ENCODE measurements around the gene RNU5D-1.
A peak's percentile ranks its signal among the peaks of the same experiment; 100 is the strongest.
"Not testable (repeated sequence)": the region's sequence is repeated elsewhere in the genome, so short reads cannot be mapped to it uniquely, and the experiment has no call there.

The RNU5D-1 gene

DNA sequence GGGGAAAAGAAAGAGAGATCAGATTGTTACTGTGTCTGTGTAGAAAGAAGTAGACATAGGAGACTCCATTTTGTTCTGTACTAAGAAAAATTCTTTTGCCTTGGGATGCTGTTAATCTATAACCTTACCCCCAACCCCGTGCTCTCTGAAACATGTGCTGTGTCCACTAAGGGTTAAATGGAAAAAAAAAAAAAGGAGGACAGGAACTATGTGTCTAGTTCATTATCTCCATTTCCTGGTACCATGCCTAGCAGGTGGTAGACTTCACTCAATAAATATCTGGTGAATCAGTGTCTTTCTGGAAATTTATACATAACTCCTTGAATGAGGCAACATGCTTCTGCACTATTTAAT, 8.0 kb upstream of the RNU5D-1 start:
- DNase-seq; in situ Hi-C loops (cut with HindIII; ENCODE audit: low pct_ligation_motif_present, low pct_unique_long_range_greater_than_20kb, low sequenced_read_pairs): not testable (repeated sequence)

DNA sequence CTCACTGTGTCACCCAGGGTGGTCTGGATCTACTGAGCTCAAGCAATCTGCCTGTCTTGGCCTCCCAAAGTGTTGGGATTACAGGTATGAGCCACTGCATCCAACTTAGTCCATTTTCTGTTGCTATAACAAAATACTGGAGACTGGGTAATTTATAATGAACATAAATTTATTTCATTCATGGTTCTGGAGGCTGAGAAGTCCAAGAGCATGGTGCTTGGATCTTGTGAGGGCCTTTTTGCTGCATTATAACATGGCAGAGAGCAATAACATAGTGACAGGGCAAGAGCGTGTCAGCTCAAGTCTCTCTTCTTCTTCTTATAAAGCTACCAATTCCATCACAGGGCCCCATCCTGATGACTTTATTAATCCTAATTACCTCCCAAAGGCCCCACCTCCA, 5.0 kb upstream of the RNU5D-1 start:
- in situ Hi-C loops (cut with HindIII; ENCODE audit: low pct_ligation_motif_present, low pct_unique_long_range_greater_than_20kb, low sequenced_read_pairs), result no loop called here
- DNase-seq, result no peak

DNA sequence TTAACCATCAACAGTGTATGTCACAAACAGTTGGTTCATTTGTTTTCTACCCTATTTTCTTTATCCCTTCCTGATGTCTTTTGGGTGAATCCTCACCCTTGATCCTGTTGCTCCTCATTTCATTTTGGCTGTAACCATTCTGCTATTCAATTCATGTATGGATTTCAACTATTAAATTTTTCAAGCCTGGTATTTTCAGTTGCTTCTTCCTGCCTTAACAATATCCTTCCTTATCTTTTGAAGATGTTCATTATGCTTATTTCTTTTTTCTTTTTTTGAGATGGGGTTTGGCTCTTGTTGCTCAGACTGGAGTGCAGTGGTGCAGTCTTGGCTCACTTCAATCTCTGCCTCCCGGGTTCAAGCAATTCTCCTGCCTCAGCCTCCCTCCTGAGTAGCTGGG, 2.8 kb upstream of the RNU5D-1 start:
- DNase-seq, result no peak
- in situ Hi-C loops (cut with HindIII; ENCODE audit: low pct_ligation_motif_present, low pct_unique_long_range_greater_than_20kb, low sequenced_read_pairs), result no loop called here

- DNase-seq, result no peak
- in situ Hi-C loops (cut with HindIII; ENCODE audit: low pct_ligation_motif_present, low pct_unique_long_range_greater_than_20kb, low sequenced_read_pairs), result no loop called here
Observed at GRCh38 chr1:44733365-44733764, 2.4 kb upstream of the RNU5D-1 start.

DNA sequence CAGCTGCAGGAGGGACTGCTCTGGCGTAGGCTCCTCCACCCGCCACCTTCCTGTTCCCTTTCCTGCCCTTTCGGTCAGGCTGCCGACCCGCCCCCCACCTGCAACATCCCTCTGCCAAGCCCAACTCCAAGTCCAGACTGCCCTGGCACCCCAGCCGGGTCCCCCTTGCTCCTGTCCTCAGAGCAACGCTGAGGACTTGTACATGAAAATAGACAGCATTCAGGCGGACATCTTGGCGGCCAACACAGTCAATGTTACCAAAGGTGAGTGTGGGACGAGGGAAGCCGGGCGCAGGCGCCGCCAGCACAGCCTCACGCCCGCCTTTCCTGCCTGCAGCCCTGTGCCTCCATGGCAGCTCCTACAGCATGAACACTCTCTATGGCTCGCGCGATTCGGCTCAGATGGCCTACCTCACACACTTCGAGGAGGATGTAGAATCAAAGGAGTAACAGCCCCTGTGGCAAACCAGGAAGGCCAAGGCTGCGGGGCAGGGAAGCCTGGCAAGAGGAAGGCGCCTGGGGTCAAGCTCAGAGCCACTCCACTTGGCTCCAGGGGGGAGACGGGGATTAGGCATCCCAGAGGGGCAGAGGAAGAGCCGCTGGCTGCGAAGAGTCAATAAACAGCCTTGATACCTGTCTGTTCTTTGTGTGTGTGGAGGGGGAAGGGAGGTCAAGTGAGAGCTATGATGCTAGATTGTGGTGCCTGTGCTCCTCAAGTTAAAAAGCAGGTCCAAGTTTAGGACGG, 5.8 kb downstream of the RNU5D-1 start:
- DNase-seq, result no peak

GRCh38 chr1:44724296-44724954, 6.5 kb downstream of the RNU5D-1 start:
- in situ Hi-C loops (cut with HindIII; ENCODE audit: low pct_ligation_motif_present, low pct_unique_long_range_greater_than_20kb, low sequenced_read_pairs), result no loop called here
- no peak for DNase-seq

More for the DNA sequence above, 5.8 kb downstream of the RNU5D-1 start:
- in situ Hi-C loops (cut with HindIII; ENCODE audit: low pct_ligation_motif_present, low pct_unique_long_range_greater_than_20kb, low sequenced_read_pairs), result no loop called here

DNA sequence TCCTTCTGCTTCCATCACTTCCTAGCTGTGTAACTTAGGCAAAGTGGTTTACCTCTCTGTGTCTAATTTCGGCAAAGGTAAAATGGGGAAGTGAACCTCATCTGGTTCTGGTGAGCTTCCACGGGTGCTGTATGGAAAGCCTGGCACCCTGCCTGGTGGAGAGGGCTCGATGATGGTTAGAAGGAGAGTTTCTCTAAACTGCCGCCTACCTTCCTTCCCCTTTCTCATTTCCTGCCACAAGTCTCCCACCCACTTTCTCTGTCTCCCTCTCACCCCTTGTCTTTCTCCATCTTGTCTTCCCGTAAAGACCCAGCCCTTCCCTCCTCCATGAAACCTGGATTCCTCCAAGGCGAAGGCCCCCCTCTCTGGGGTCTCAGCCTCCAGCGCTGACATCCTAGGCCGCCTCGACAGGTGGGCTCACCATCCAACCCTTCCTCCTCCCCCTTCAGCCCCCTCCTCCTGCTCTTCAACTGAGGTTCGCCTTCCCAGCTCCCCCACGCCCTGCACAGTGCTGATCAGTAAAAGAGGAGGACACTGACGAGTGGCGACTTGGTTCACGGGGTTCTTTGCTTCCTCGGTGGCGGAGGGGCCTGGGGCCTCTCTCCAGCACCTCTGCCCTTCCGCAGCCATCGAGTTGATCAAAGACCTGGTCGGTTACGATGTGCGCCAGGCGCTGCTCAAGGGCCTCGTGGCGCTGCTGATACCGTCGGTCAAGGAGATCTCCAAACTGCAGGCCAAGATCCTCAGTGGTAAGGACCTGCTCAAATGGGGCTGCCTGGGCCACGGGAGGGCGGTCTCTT, 7.3 kb downstream of the RNU5D-1 start:
- DNase-seq, result no peak
- in situ Hi-C loops (cut with HindIII; ENCODE audit: low pct_ligation_motif_present, low pct_unique_long_range_greater_than_20kb, low sequenced_read_pairs), result no loop called here

DNA sequence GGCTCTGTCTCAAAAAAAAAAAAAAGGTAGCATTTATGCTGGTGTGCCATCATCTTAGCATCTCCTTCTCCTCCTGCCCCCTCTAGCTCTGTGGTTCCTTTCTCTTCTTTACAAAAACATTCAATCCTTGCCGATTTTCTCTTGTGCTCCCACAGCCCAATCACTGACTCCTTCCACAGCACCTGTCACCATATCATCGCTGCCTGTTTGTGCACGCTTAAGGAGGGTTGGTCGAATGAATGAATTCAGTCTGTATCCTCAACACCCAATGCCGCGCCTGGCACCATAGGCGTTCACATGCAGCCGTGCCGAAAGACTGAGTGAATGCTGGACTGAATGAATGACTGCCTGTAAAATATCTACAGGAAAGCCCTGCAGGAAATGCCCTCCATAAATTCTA, 7.9 kb downstream of the RNU5D-1 start:
- no peak for DNase-seq
- in situ Hi-C loops (cut with HindIII; ENCODE audit: low pct_ligation_motif_present, low pct_unique_long_range_greater_than_20kb, low sequenced_read_pairs), result no loop called here

DNA sequence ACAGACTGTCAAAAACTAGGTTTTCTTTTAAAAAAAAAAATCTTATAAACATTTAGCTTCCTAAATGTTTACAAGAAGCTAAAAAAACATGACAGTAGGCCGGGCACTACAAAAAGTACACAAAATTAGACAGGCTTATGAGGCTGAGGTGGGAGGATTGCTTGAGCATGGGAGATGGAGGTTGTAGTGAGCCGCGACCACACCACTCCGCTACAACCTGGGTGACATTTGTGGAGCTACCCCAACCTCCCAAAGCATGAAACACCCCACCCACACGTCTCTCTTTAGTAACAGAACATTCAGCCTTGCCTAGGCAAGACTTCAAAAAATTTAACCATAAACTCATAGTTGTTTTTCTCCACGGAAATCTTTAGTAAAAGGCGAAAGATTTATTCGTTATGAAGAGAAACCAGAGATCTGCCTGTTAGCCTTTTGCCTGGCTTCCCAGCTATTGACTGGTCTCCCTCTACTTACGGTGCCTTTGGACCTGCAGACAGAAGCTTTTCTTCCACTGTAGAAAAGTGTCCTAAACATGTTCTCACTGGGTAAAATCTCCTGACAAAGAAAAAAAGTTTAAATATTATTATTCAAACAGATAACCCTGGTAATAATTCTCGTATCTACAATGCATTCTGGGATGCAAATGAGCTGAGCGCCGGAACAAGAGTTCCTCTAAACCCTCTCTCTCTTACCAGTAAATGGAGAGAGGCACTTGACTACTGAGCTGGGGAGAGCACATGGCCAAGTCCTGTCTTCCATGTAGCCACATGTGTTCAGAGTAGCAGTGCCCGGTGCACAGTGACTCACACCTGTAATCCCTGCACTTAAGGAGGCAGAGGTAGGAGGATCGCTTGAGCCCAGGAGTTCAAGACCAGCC, 9.2 kb downstream of the RNU5D-1 start:
- peak; percentile 97 for DNase-seq

DNA sequence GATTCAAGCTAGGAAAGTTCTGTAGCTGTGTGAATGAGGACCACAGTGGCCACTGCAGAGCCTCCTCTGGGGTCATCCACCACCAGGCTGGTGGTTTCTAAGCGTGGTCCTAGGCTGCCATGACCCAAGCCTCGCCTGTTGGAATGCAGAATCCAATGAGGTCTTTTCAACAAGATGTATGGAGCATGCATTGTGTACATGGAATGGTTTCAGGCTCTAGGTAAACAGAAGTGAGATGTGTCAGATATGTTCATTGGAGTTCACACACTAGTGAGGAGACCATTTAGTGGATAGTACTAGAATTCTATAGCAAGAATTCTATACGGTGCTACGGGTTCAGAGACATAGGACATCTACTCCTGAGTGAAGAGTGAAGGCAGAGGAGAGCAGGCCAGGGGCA, 10.7 kb downstream of the RNU5D-1 start:
- DNase-seq, result no peak
- in situ Hi-C loops (cut with HindIII; ENCODE audit: low pct_ligation_motif_present, low pct_unique_long_range_greater_than_20kb, low sequenced_read_pairs), result no loop called here

More for the DNA sequence above, 9.2 kb downstream of the RNU5D-1 start:
- in situ Hi-C loops (cut with HindIII; ENCODE audit: low pct_ligation_motif_present, low pct_unique_long_range_greater_than_20kb, low sequenced_read_pairs), result no loop called here

- in situ Hi-C loops (cut with HindIII; ENCODE audit: low pct_ligation_motif_present, low pct_unique_long_range_greater_than_20kb, low sequenced_read_pairs), result no loop called here
- no peak for DNase-seq
Observed at GRCh38 chr1:44719318-44719717, 11.7 kb downstream of the RNU5D-1 start.

GRCh38 chr1:44718091-44718490, 12.9 kb downstream of the RNU5D-1 start:
- DNase-seq, result no peak
- in situ Hi-C loops (cut with HindIII; ENCODE audit: low pct_ligation_motif_present, low pct_unique_long_range_greater_than_20kb, low sequenced_read_pairs), result no loop called here

- in situ Hi-C loops (cut with HindIII; ENCODE audit: low pct_ligation_motif_present, low pct_unique_long_range_greater_than_20kb, low sequenced_read_pairs), result no loop called here
- DNase-seq, result no peak
Observed at GRCh38 chr1:44717653-44718052, 13.3 kb downstream of the RNU5D-1 start.

GRCh38 chr1:44717156-44717555, 13.8 kb downstream of the RNU5D-1 start:
- DNase-seq, result peak; percentile 39
- in situ Hi-C loops (cut with HindIII; ENCODE audit: low pct_ligation_motif_present, low pct_unique_long_range_greater_than_20kb, low sequenced_read_pairs), result no loop called here

- peak; percentile 70 for DNase-seq
- in situ Hi-C loops (cut with HindIII; ENCODE audit: low pct_ligation_motif_present, low pct_unique_long_range_greater_than_20kb, low sequenced_read_pairs), result no loop called here
Observed at GRCh38 chr1:44714944-44715571, 15.9 kb downstream of the RNU5D-1 start.

DNA sequence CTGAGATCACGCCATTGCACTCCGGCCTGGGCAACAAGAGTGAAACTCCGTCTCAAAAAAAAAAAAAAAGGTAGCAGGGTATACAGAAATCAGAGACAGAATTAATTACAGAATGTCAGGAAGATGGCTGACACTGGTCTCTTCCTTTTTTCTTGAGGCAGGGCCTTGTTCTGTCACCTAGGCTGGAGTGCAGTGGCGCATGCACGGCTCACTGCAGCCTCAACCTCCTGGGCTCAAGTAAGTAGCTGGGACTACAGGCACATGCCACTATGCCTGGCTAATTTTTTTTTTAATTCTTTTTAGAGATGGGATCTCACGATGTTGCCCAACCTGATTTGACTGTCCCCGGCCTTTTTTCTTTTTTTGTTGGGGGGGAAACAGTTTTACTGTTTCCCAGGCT, 16.4 kb downstream of the RNU5D-1 start:
- in situ Hi-C loops (cut with HindIII; ENCODE audit: low pct_ligation_motif_present, low pct_unique_long_range_greater_than_20kb, low sequenced_read_pairs), result no loop called here
- DNase-seq, result no peak

- in situ Hi-C loops (cut with HindIII; ENCODE audit: low pct_ligation_motif_present, low pct_unique_long_range_greater_than_20kb, low sequenced_read_pairs), result no loop called here
- no peak for DNase-seq
Observed at GRCh38 chr1:44713321-44713781, 17.6 kb downstream of the RNU5D-1 start.
